Esophagus muscularis mucosa (tissue), 4 donors: Measurements from ENCODE around the gene GINS1.

ENCODE experiments used
- EP300 ChIP-seq: sonication (generic); formaldehyde crosslinking; IDR thresholded peaks from one replicate; pipeline ENCODE4 v1.6.1; 2017; ENCODE audit warnings: antibody characterized with exemption
- POLR2A ChIP-seq: fragments of 450-650 bp; IDR thresholded peaks from one replicate; pipeline ENCODE4 v1.6.1; 2017; ENCODE audit warnings: antibody characterized with exemption, moderate library complexity, mild to moderate bottlenecking, low read depth
- POLR2AphosphoS5 ChIP-seq, 2 donors: sonication (generic); formaldehyde crosslinking; IDR thresholded peaks; one replicate each; pipeline ENCODE4 v1.6.1; 2017; ENCODE audit warnings: antibody characterized with exemption in 2 of 2
- TF ChIP-seq, protein P1 (sequence below), 3 experiments: fragments of 200-600 bp in 2 of 3; fragments of 450-650 bp in 1 of 3; sonication (generic) in 2 of 3; IDR thresholded peaks; one replicate each; pipeline ENCODE4 v1.5.1; 2017 to 2019; ENCODE audit warnings: antibody characterized with exemption in 3 of 3, mild to moderate bottlenecking in 2 of 3, moderate library complexity in 1 of 3

DNA sequence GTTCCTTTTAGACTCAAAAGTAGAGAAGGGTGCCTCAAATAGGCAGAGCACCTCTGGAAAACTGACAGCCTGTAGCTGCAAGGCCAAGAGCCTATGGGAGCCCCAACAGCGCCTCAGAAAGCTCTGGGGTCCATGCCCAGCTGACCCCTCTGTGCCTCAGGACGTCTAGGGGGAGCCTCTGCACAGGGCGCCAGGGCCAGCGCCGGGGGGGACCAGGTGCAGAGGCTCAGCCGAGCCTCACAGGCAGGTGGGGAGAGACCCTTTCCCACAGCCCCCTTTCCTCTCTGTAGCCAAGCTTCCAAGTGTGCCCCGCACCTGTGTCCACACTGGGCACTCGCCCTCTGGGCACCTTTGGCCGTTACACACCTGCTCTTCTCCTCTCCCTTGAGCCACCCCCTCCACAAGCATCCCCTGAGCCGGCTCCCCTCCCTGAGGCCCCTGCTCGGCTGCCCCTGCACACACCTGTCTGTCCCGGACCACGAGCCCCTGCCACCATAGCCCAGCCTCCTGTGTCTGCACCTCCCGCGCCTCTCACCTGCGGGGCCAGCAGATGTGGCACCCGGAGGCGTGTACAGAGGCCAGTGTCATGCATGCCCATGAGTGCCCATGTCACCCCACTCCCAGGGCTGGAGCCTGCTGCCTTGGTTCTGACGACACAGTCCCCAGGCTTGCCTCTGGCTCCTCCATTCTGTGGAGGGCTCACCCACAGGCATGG lies 53.2 kb downstream of the GINS1 start:
- no peak for TF ChIP-seq POLR2AphosphoS5 (IDR thresholded peaks at IDR 0.05)
- no peak for TF ChIP-seq POLR2A
- TF ChIP-seq, protein P1, sequence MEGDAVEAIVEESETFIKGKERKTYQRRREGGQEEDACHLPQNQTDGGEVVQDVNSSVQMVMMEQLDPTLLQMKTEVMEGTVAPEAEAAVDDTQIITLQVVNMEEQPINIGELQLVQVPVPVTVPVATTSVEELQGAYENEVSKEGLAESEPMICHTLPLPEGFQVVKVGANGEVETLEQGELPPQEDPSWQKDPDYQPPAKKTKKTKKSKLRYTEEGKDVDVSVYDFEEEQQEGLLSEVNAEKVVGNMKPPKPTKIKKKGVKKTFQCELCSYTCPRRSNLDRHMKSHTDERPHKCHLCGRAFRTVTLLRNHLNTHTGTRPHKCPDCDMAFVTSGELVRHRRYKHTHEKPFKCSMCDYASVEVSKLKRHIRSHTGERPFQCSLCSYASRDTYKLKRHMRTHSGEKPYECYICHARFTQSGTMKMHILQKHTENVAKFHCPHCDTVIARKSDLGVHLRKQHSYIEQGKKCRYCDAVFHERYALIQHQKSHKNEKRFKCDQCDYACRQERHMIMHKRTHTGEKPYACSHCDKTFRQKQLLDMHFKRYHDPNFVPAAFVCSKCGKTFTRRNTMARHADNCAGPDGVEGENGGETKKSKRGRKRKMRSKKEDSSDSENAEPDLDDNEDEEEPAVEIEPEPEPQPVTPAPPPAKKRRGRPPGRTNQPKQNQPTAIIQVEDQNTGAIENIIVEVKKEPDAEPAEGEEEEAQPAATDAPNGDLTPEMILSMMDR (IDR thresholded peaks at IDR 0.05): no peak
- no peak for TF ChIP-seq EP300
